ENCODE data around the gene PDE1C. TPM values are rescaled to one million over a fixed set of nuclear protein-coding genes. Genes with fewer than 3 reads are reported as not detected.

PDE1C gene
- total RNA-seq, 2 experiments from 2014 or later: not detected

- Mint-ChIP-seq H3K27ac (no peak overlapping the region), H3K9me3 (ENCODE audit: low read depth) (no peaks in the 10 kb centered on the region), H3K27me3 (no peaks in the 10 kb centered on the region), H3K36me3 (ENCODE audit: low read depth) (no peaks in the 10 kb centered on the region), H3K4me1 (no peaks in the 10 kb centered on the region), H3K4me3 (no peak overlapping the region)
- CTCF ChIA-PET: no interaction called here
- no peak for DNase-seq
- ATAC-seq: no peak
- intact Hi-C loops (cut with DNase I, micrococcal nuclease): no loop called here
- POLR2A ChIA-PET: no interaction called here
These were observed 364.8 kb downstream of the PDE1C start for GRCh38 chr7:31705377-31705776.

DNA sequence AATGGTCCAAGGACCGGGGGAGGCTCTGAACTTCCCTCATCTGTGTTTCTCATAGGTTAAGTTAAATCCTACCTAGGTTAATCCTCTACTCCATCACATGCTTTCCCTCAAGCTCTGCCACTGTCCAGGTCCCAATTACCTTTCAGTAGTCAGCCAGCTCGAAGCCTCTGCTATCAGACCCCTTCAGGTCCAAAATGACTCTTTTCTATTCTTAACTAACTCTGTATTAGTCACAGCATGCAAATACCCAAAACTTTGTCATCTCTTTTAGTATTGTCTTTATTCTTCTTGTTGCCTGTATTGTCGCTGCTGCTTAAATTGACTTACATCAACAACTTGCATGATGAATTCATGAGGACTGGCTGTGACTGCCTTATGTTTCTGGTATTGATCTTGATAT lies 367.9 kb downstream of the PDE1C start:
- H3K36me3 Mint-ChIP-seq (ENCODE audit: low read depth): no peaks in the 10 kb centered on the region
- ATAC-seq: no peak
- ChIA-PET CTCF (interaction anchor here (1.3 kb wide), 1 partner anchor 580 kb away, joined by 5 read pairs; no protein-coding TSS in a partner anchor), POLR2A (no interaction called here)
- no peak overlapping the region for H3K27ac Mint-ChIP-seq
- intact Hi-C loops (cut with DNase I, micrococcal nuclease): no loop called here
- no peaks in the 10 kb centered on the region for H3K4me1 Mint-ChIP-seq
- no peaks in the 10 kb centered on the region for H3K27me3 Mint-ChIP-seq
- no peak for DNase-seq
- H3K4me3 Mint-ChIP-seq: no peak overlapping the region
- no peaks in the 10 kb centered on the region for H3K9me3 Mint-ChIP-seq (ENCODE audit: low read depth)

Measured in activated CD4-positive, alpha-beta T cell treated with anti-CD3 and anti-CD28 coated beads for 36 hours (primary cell).